Trophoblast cell (in vitro differentiated cells and primary cell): ENCODE measurements around the gene SLC9A4.

Experiments
- DNase-seq, 2 donors: peaks; one replicate each; pipeline ENCODE4 v3.0.0-alpha.2; 2016
- H2AFZ ChIP-seq: 2 replicates; pipeline ENCODE4 v1.6.1; 2013; ENCODE audit warnings: low read length, moderate library complexity, mild to moderate bottlenecking; ENCODE audit not compliant: insufficient read depth, poor library complexity
- H2AK5ac ChIP-seq: 2 replicates; pipeline ENCODE4 v1.6.1; 2013; ENCODE audit warnings: mild to moderate bottlenecking, low read length
- H2BK120ac ChIP-seq: 2 replicates; pipeline ENCODE4 v1.6.1; 2013; ENCODE audit warnings: low read length, mild to moderate bottlenecking, moderate library complexity; ENCODE audit not compliant: insufficient read depth, poor library complexity
- H2BK12ac ChIP-seq: 2 replicates; pipeline ENCODE4 v1.6.1; 2013; ENCODE audit warnings: mild to moderate bottlenecking, low read length, moderate library complexity
- H2BK5ac ChIP-seq: 2 replicates; pipeline ENCODE4 v1.6.1; 2013; ENCODE audit warnings: low read length, low read depth, moderate library complexity, mild to moderate bottlenecking; ENCODE audit not compliant: poor library complexity
- H3K14ac ChIP-seq: 2 replicates; pipeline ENCODE4 v1.6.1; 2013; ENCODE audit warnings: mild to moderate bottlenecking, low read length
- H3K18ac ChIP-seq: 2 replicates; pipeline ENCODE4 v1.6.1; 2013; ENCODE audit warnings: mild to moderate bottlenecking, low read length
- H3K23ac ChIP-seq: 2 replicates; pipeline ENCODE4 v1.6.1; 2013; ENCODE audit warnings: low read length
- H3K27ac ChIP-seq: 2 replicates; pipeline ENCODE4 v1.5.1; 2013; ENCODE audit warnings: low read depth, mild to moderate bottlenecking, inconsistent platforms, low read length, moderate library complexity
- H3K27me3 ChIP-seq: 2 replicates; pipeline ENCODE4 v1.6.1; 2013; ENCODE audit warnings: inconsistent platforms, mild to moderate bottlenecking, low read length, moderate library complexity; ENCODE audit not compliant: insufficient read depth
- H3K36me3 ChIP-seq, 2 experiments: 1 replicate in 1 of 2; 2 replicates in 1 of 2; pipeline ENCODE4 v1.6.1; 2013; ENCODE audit warnings: low read length in 2 of 2, mild to moderate bottlenecking in 2 of 2, moderate library complexity in 1 of 2; ENCODE audit not compliant: insufficient read depth in 2 of 2, control insufficient read depth in 1 of 2
- H3K4ac ChIP-seq: 2 replicates; pipeline ENCODE4 v1.6.1; 2013; ENCODE audit warnings: low read depth, mild to moderate bottlenecking, low read length, moderate library complexity
- H3K4me1 ChIP-seq, 2 experiments: 1 replicate in 1 of 2; 2 replicates in 1 of 2; pipeline ENCODE4 v1.6.1; 2013; ENCODE audit warnings: low read length in 2 of 2, mild to moderate bottlenecking in 2 of 2, moderate library complexity in 1 of 2; ENCODE audit not compliant: insufficient read depth in 2 of 2, control insufficient read depth in 1 of 2
- H3K4me2 ChIP-seq: 2 replicates; pipeline ENCODE4 v1.6.1; 2013; ENCODE audit warnings: inconsistent platforms, mild to moderate bottlenecking, low read length, moderate library complexity
- H3K4me3 ChIP-seq: 2 replicates; pipeline ENCODE4 v1.5.1; 2013; ENCODE audit warnings: mild to moderate bottlenecking, low read depth, low read length, inconsistent platforms
- H3K79me1 ChIP-seq: one replicate; pipeline ENCODE4 v1.6.1; 2013; ENCODE audit warnings: low read length
- H3K79me2 ChIP-seq: 2 replicates; pipeline ENCODE4 v1.6.1; 2013; ENCODE audit warnings: low read length, mild to moderate bottlenecking; ENCODE audit not compliant: control insufficient read depth, insufficient read depth, poor library complexity
- H3K9ac ChIP-seq: 2 replicates; pipeline ENCODE4 v1.6.1; 2013; ENCODE audit warnings: mild to moderate bottlenecking, low read length
- H3K9me3 ChIP-seq: 2 replicates; pipeline ENCODE4 v1.6.1; 2013; ENCODE audit warnings: low read depth, mild to moderate bottlenecking, control low read depth, inconsistent platforms, low read length; ENCODE audit not compliant: insufficient read depth
- H4K12ac ChIP-seq: 2 replicates; pipeline ENCODE4 v1.6.1; 2013; ENCODE audit warnings: low read depth, mild to moderate bottlenecking, low read length, moderate library complexity
- H4K8ac ChIP-seq: 2 replicates; pipeline ENCODE4 v1.6.1; 2013; ENCODE audit warnings: low read depth, mild to moderate bottlenecking, low read length, moderate library complexity
- H4K91ac ChIP-seq: one replicate; pipeline ENCODE4 v1.6.1; 2013; ENCODE audit warnings: low read depth, mild to moderate bottlenecking, low read length, moderate library complexity
- WGBS: extraction: QIAGEN DNeasy Blood & Tissue Kit; methylation state at CpG from one replicate; pipeline ENCODE4 v1.1.7; 2013; ENCODE audit warnings: missing lambda C conversion rate; ENCODE audit not compliant: insufficient read length, insufficient coverage; ENCODE audit errors: extremely low coverage; 5-methylcytosine and 5-hydroxymethylcytosine counted together

SLC9A4 gene

GRCh38 chr2:102518170-102518569, 45.1 kb downstream of the SLC9A4 start:
- DNase-seq = no peak
- Histone ChIP-seq H4K12ac (no peak overlapping the region), H3K9ac (no peak overlapping the region), H3K4me3 (no peak overlapping the region), H2BK12ac (no peak overlapping the region), H4K91ac (no peak overlapping the region), H2AFZ (no peak overlapping the region), H3K4me1 (peaks cover 2 to 8% of the 10 kb centered on the region in 2 experiments), H2AK5ac (no peak overlapping the region), H3K4me2 (no peak overlapping the region), H3K79me2 (no peaks in the 10 kb centered on the region), H3K14ac (no peak overlapping the region), H2BK120ac (no peak overlapping the region), H3K18ac (no peak overlapping the region), H2BK5ac (no peak overlapping the region), H3K79me1 (peaks cover 10% of the 10 kb centered on the region), H3K4ac (no peak overlapping the region), H3K23ac (no peak overlapping the region), H3K36me3 (no peaks in the 10 kb centered on the region), H3K27ac (no peak overlapping the region), H3K27me3 (no peaks in the 10 kb centered on the region), H4K8ac (no peak overlapping the region), H3K9me3 (no peaks in the 10 kb centered on the region)
- no CpG with 5 or more reads among the region's 3 CpGs for WGBS

GRCh38 chr2:102520009-102520408, 47.0 kb downstream of the SLC9A4 start:
- no peak overlapping the region for H3K27ac ChIP-seq
- no peak overlapping the region for H3K4ac ChIP-seq
- no peak overlapping the region for H2BK5ac ChIP-seq
- H3K79me1 ChIP-seq = no peaks in the 10 kb centered on the region
- H2BK120ac ChIP-seq = no peak overlapping the region
- no peak overlapping the region for H4K91ac ChIP-seq
- no peak overlapping the region for H3K23ac ChIP-seq
- H3K27me3 ChIP-seq = no peaks in the 10 kb centered on the region
- H2BK12ac ChIP-seq = no peak overlapping the region
- no peak overlapping the region for H2AFZ ChIP-seq
- H3K9me3 ChIP-seq = no peaks in the 10 kb centered on the region
- no peak overlapping the region for H3K4me2 ChIP-seq
- H3K18ac ChIP-seq = no peak overlapping the region
- H4K8ac ChIP-seq = no peak overlapping the region
- no peak overlapping the region for H4K12ac ChIP-seq
- no peak overlapping the region for H2AK5ac ChIP-seq
- no CpG with 5 or more reads among the region's 2 CpGs for WGBS
- peak; percentile 30 to 70 for DNase-seq
- H3K4me3 ChIP-seq = no peak overlapping the region
- H3K9ac ChIP-seq = no peak overlapping the region
- no peak overlapping the region for H3K14ac ChIP-seq
- no peaks in the 10 kb centered on the region for H3K79me2 ChIP-seq
- no peaks in the 10 kb centered on the region for H3K36me3 ChIP-seq
- H3K4me1 ChIP-seq = peaks cover 0 to 2% of the 10 kb centered on the region in 2 experiments

- H3K9ac ChIP-seq = no peak overlapping the region
- no peak overlapping the region for H3K4ac ChIP-seq
- H2BK12ac ChIP-seq = no peak overlapping the region
- H3K4me3 ChIP-seq = no peak overlapping the region
- H3K79me1 ChIP-seq = no peaks in the 10 kb centered on the region
- H3K27ac ChIP-seq = no peak overlapping the region
- no peaks in the 10 kb centered on the region for H3K79me2 ChIP-seq
- H2AK5ac ChIP-seq = no peak overlapping the region
- no peak overlapping the region for H4K91ac ChIP-seq
- no peak overlapping the region for H2AFZ ChIP-seq
- no peak overlapping the region for H3K18ac ChIP-seq
- no peak overlapping the region for H3K23ac ChIP-seq
- H3K4me2 ChIP-seq = no peak overlapping the region
- no peak overlapping the region for H4K12ac ChIP-seq
- H2BK5ac ChIP-seq = no peak overlapping the region
- peaks cover 0 to 2% of the 10 kb centered on the region in 2 experiments for H3K4me1 ChIP-seq
- no CpG with 5 or more reads among the region's 1 CpG for WGBS
- H3K9me3 ChIP-seq = no peaks in the 10 kb centered on the region
- no peak overlapping the region for H3K14ac ChIP-seq
- H3K36me3 ChIP-seq = no peaks in the 10 kb centered on the region
- no peak overlapping the region for H4K8ac ChIP-seq
- no peak for DNase-seq
- H2BK120ac ChIP-seq = no peak overlapping the region
- H3K27me3 ChIP-seq = no peaks in the 10 kb centered on the region
Measured at GRCh38 chr2:102520801-102521200, 47.8 kb downstream of the SLC9A4 start.

- Histone ChIP-seq H2BK5ac (no peak overlapping the region), H4K12ac (no peak overlapping the region), H3K4me1 (peaks cover 0 to 2% of the 10 kb centered on the region in 2 experiments), H3K14ac (no peak overlapping the region), H2AFZ (no peak overlapping the region), H3K4ac (no peak overlapping the region), H2AK5ac (no peak overlapping the region), H2BK120ac (no peak overlapping the region), H3K27me3 (no peaks in the 10 kb centered on the region), H3K27ac (no peak overlapping the region), H3K4me2 (no peak overlapping the region), H4K91ac (no peak overlapping the region), H3K9ac (no peak overlapping the region), H3K4me3 (no peak overlapping the region), H2BK12ac (no peak overlapping the region), H3K23ac (no peak overlapping the region), H3K9me3 (no peaks in the 10 kb centered on the region), H4K8ac (no peak overlapping the region), H3K79me2 (no peaks in the 10 kb centered on the region), H3K18ac (no peak overlapping the region), H3K36me3 (no peaks in the 10 kb centered on the region), H3K79me1 (no peaks in the 10 kb centered on the region)
- WGBS = no CpG with 5 or more reads among the region's 4 CpGs
- no peak for DNase-seq
Measured at GRCh38 chr2:102522162-102522561, 49.1 kb downstream of the SLC9A4 start.
